SU-DHL-6 (cell line): ENCODE measurements around the gene ZNF709.

Source experiments
- CTCF ChIP-seq: fragments of 200-600 bp; sonication (generic); IDR thresholded peaks from one replicate; pipeline ENCODE4 v1.5.1; 2017; ENCODE audit warnings: antibody characterized with exemption, mild to moderate bottlenecking, low read length, moderate library complexity; ENCODE audit not compliant: insufficient read depth, poor library complexity, severe bottlenecking
- EZH2phosphoT487 ChIP-seq: fragments of 200-600 bp; sonication (generic), shearing (Covaris generic); conservative IDR thresholded peaks from 2 replicates; pipeline ENCODE4 v1.6.1; 2018; ENCODE audit warnings: mild to moderate bottlenecking, antibody characterized with exemption, low read length, moderate library complexity, mixed read lengths

DNA sequence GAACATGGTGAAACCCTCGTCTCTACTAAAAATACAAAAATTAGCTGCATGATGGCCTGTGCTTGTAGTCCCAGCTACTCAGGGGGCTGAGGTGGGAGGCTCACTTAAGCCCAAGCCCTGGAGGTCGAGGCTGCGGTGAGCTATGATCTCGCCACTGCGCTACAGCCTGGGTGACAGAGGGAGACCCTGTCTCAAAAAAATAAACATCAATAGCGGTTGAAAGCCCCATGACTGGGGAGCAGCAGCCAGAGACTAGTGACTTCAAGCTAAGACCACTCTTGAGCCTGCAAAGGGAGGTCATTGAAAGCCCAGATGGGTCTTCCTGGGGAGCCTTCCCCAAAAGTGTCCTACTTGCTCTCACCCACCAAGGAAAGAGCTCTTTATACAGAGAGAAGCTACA lies 11.9 kb upstream of the ZNF709 start:
- TF ChIP-seq CTCF = no peak
- no peak for TF ChIP-seq EZH2phosphoT487
